ENCODE results near the gene CNOT6.

DNA sequence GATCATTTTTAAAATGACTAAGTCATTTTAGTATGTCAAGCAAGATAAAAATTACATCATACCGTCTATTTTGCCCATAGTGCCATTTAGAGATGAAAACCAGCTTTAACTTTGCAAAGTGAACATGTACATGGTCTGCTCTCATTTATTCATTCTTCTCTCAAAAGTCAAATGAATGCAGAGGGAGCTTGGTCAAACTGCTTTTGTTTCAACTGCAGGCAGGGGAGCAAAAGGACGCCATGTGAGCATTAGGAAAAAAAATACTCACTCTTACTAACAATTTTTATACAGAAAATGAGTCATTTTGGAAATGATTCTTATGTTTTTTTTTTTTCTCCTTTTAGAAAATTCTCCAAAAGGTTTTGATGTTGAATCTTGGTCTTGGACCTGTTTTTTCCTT, 81.4 kb downstream of the CNOT6 start:
- TF ChIP-seq, protein P1, sequence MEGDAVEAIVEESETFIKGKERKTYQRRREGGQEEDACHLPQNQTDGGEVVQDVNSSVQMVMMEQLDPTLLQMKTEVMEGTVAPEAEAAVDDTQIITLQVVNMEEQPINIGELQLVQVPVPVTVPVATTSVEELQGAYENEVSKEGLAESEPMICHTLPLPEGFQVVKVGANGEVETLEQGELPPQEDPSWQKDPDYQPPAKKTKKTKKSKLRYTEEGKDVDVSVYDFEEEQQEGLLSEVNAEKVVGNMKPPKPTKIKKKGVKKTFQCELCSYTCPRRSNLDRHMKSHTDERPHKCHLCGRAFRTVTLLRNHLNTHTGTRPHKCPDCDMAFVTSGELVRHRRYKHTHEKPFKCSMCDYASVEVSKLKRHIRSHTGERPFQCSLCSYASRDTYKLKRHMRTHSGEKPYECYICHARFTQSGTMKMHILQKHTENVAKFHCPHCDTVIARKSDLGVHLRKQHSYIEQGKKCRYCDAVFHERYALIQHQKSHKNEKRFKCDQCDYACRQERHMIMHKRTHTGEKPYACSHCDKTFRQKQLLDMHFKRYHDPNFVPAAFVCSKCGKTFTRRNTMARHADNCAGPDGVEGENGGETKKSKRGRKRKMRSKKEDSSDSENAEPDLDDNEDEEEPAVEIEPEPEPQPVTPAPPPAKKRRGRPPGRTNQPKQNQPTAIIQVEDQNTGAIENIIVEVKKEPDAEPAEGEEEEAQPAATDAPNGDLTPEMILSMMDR (IDR thresholded peaks at IDR 0.05) = no peak
- no peak for TF ChIP-seq POLR2A (IDR thresholded peaks at IDR 0.05)
- no peak for TF ChIP-seq POLR2AphosphoS5 (IDR thresholded peaks at IDR 0.05)
- no peak for TF ChIP-seq EP300 (IDR thresholded peaks at IDR 0.05; ENCODE audit: low read depth)

Measured in transverse colon (tissue), 4 donors.